Neural progenitor cell (in vitro differentiated cells): Measurements from ENCODE around the gene IL10RB. TPM values are rescaled to one million over a fixed set of nuclear protein-coding genes. Genes with fewer than 3 reads are reported as not detected.

Experiments
- DNase-seq: peaks from one replicate; pipeline ENCODE4 v3.0.0-alpha.2; 2016; ENCODE audit warnings: low spot score
- H2AFZ ChIP-seq: fragments of 200-600 bp; sonication (generic); replicated peaks from 2 replicates; pipeline ENCODE4 v1.6.1; 2016; ENCODE audit warnings: antibody characterized with exemption
- H3F3A ChIP-seq: fragments of 200-600 bp; sonication (generic); 2 replicates; pipeline ENCODE4 v1.6.1; 2016; ENCODE audit warnings: antibody characterized with exemption, low read depth
- H3K27ac ChIP-seq: fragments of 200-600 bp; sonication (generic); 2 replicates; pipeline ENCODE4 v1.5.1; 2016; ENCODE audit warnings: mild to moderate bottlenecking
- H3K27me3 ChIP-seq: fragments of 200-600 bp; sonication (generic); 2 replicates; pipeline ENCODE4 v1.6.1; 2016; ENCODE audit warnings: mild to moderate bottlenecking, moderate library complexity
- H3K36me3 ChIP-seq: fragments of 200-600 bp; sonication (generic); 2 replicates; pipeline ENCODE4 v1.5.1; 2016
- H3K4me1 ChIP-seq: fragments of 200-600 bp; sonication (generic); 2 replicates; pipeline ENCODE4 v1.6.1; 2016; ENCODE audit warnings: mixed run types
- H3K4me2 ChIP-seq: fragments of 200-600 bp; sonication (generic); 2 replicates; pipeline ENCODE4 v1.6.1; 2016
- H3K4me3 ChIP-seq: fragments of 200-600 bp; sonication (generic); 2 replicates; pipeline ENCODE4 v1.5.1; 2016
- H3K79me2 ChIP-seq: fragments of 200-600 bp; sonication (generic); 2 replicates; pipeline ENCODE4 v1.6.1; 2016; ENCODE audit warnings: low read depth
- H3K9ac ChIP-seq: fragments of 200-600 bp; sonication (generic); 2 replicates; pipeline ENCODE4 v1.6.1; 2016
- H3K9me3 ChIP-seq: fragments of 200-600 bp; sonication (generic); 2 replicates; pipeline ENCODE4 v1.5.1; 2016; ENCODE audit warnings: low read depth
- H4K20me1 ChIP-seq: fragments of 200-600 bp; sonication (generic); 2 replicates; pipeline ENCODE4 v1.6.1; 2016; ENCODE audit warnings: low read depth
- H3K27ac Mint-ChIP-seq: 3 replicates; pipeline ENCODE4 v1.8.0; 2021; ENCODE audit warnings: mixed read lengths
- H3K27me3 Mint-ChIP-seq: 2 replicates; pipeline ENCODE4 v1.8.0; 2022; ENCODE audit warnings: low read depth, mild to moderate bottlenecking, inconsistent platforms, moderate library complexity, mixed read lengths; ENCODE audit not compliant: insufficient read depth
- H3K36me3 Mint-ChIP-seq: 3 replicates; pipeline ENCODE4 v1.8.0; 2021; ENCODE audit warnings: mixed read lengths
- H3K4me1 Mint-ChIP-seq: 3 replicates; pipeline ENCODE4 v1.8.0; 2021; ENCODE audit warnings: mixed read lengths
- H3K4me3 Mint-ChIP-seq: 3 replicates; pipeline ENCODE4 v1.8.0; 2021; ENCODE audit warnings: mild to moderate bottlenecking, moderate library complexity, mixed read lengths
- H3K9me3 Mint-ChIP-seq: 3 replicates; pipeline ENCODE4 v1.8.0; 2020; ENCODE audit warnings: mixed read lengths
- CTCF ChIP-seq: fragments of 200-600 bp; sonication (generic); IDR thresholded peaks from 2 replicates; pipeline ENCODE4 v1.5.1; 2017; ENCODE audit warnings: antibody characterized with exemption, mild to moderate bottlenecking
- EZH2 ChIP-seq: fragments of 200-600 bp; sonication (generic); IDR thresholded peaks from 2 replicates; pipeline ENCODE4 v1.6.1; 2017; ENCODE audit warnings: antibody characterized with exemption, mild to moderate bottlenecking, moderate library complexity
- EZH2phosphoT487 ChIP-seq: fragments of 200-600 bp; sonication (generic); IDR thresholded peaks from 2 replicates; pipeline ENCODE4 v1.6.1; 2017; ENCODE audit warnings: antibody characterized with exemption
- total RNA-seq: library from RNA; depleted of rRNA; stranded (reverse); fragments of >200 nt; gene quantifications from 2 replicates; pipeline ENCODE4 v1.2.3, GENCODE V29; 2015; ENCODE audit warnings: low replicate concordance

Gene IL10RB
- total RNA-seq, 1 donor from 2014 or later, result 3.1 TPM

- peaks cover 16% of the 10 kb centered on the region for H3K36me3 Mint-ChIP-seq
- Histone ChIP-seq H3K4me1 (peaks cover 12% of the 10 kb centered on the region), H3F3A (peaks cover 13% of the 10 kb centered on the region), H3K4me3 (peak within 1 kb of the TSS; percentile 92), H3K36me3 (no peaks in the 10 kb centered on the region), H4K20me1 (peaks cover 28% of the 10 kb centered on the region), H3K27me3 (peaks cover 10% of the 10 kb centered on the region), H3K27ac (peak within 1 kb of the TSS; percentile 82), H3K4me2 (peak within 1 kb of the TSS; percentile 81), H3K9me3 (no peaks in the 10 kb centered on the region), H2AFZ (peak within 1 kb of the TSS; percentile 96), H3K79me2 (peaks cover 40% of the 10 kb centered on the region), H3K9ac (peak within 1 kb of the TSS; percentile 32)
- peaks cover 6% of the 10 kb centered on the region for H3K9me3 Mint-ChIP-seq
- peak; percentile 47 for TF ChIP-seq EZH2
- TF ChIP-seq EZH2phosphoT487, result peak; percentile 40
- TF ChIP-seq CTCF, result no peak
- H3K4me1 Mint-ChIP-seq, result peaks cover 19% of the 10 kb centered on the region
- peak; percentile 91 for DNase-seq
- H3K4me3 Mint-ChIP-seq, result peak within 1 kb of the TSS; percentile 92
- H3K27ac Mint-ChIP-seq, result no peak within 1 kb of the TSS
- peaks cover 12% of the 10 kb centered on the region for H3K27me3 Mint-ChIP-seq
Observed at GRCh38 chr21:33229784-33230544, 36.2 kb upstream of the IL10RB start, which contains the start of gene IFNAR2. TSS of gene IFNAR2 (plus strand) at chr21:33229938. CDS start at chr21:33241923, 11,985 bp downstream.

- peaks cover 42% of the 10 kb centered on the region for H3K79me2 ChIP-seq
- peaks cover 28% of the 10 kb centered on the region for H4K20me1 ChIP-seq
- peak overlapping the region; percentile 32 for H3K9ac ChIP-seq
- Mint-ChIP-seq H3K9me3 (peaks cover 6% of the 10 kb centered on the region), H3K36me3 (peaks cover 16% of the 10 kb centered on the region), H3K4me1 (peaks cover 19% of the 10 kb centered on the region), H3K27me3 (peaks cover 12% of the 10 kb centered on the region), H3K4me3 (peak overlapping the region; percentile 92), H3K27ac (peak overlapping the region; percentile 46)
- peak overlapping the region; percentile 92 for H3K4me3 ChIP-seq
- peaks cover 10% of the 10 kb centered on the region for H3K27me3 ChIP-seq
- peaks cover 12% of the 10 kb centered on the region for H3K4me1 ChIP-seq
- H3K36me3 ChIP-seq, result no peaks in the 10 kb centered on the region
- no peaks in the 10 kb centered on the region for H3K9me3 ChIP-seq
- DNase-seq, result peak; percentile 77
- H2AFZ ChIP-seq, result peak overlapping the region; percentile 96
- no peak overlapping the region for H3K27ac ChIP-seq
- peak overlapping the region; percentile 81 for H3K4me2 ChIP-seq
- H3F3A ChIP-seq, result peaks cover 13% of the 10 kb centered on the region
- TF ChIP-seq EZH2phosphoT487, result peak; percentile 17
- no peak for TF ChIP-seq EZH2
- TF ChIP-seq CTCF, result peak; percentile 49
Observed at GRCh38 chr21:33230545-33231324, 35.4 kb upstream of the IL10RB start.

GRCh38 chr21:33231526-33231925, 34.6 kb upstream of the IL10RB start:
- H3K36me3 ChIP-seq, result no peaks in the 10 kb centered on the region

More at GRCh38 chr21:33231526-33231925, 34.6 kb upstream of the IL10RB start:
- peaks cover 12% of the 10 kb centered on the region for H3K4me1 ChIP-seq
- no peak for DNase-seq
- Mint-ChIP-seq H3K9me3 (peaks cover 12% of the 10 kb centered on the region), H3K27ac (no peak overlapping the region), H3K36me3 (peaks cover 20% of the 10 kb centered on the region), H3K27me3 (peaks cover 12% of the 10 kb centered on the region), H3K4me1 (peaks cover 19% of the 10 kb centered on the region), H3K4me3 (peak overlapping the region; percentile 92)
- H3K9me3 ChIP-seq, result no peaks in the 10 kb centered on the region
- H4K20me1 ChIP-seq, result peaks cover 28% of the 10 kb centered on the region
- TF ChIP-seq CTCF, result no peak
- H3K4me3 ChIP-seq, result peak overlapping the region; percentile 92
- H2AFZ ChIP-seq, result no peak overlapping the region
- H3K4me2 ChIP-seq, result peak overlapping the region; percentile 81
- no peak overlapping the region for H3K9ac ChIP-seq
- H3K27ac ChIP-seq, result no peak overlapping the region
- peaks cover 13% of the 10 kb centered on the region for H3F3A ChIP-seq
- peaks cover 42% of the 10 kb centered on the region for H3K79me2 ChIP-seq
- H3K27me3 ChIP-seq, result peaks cover 10% of the 10 kb centered on the region
